MCF 10A (cell line): Measurements from ENCODE around the gene OR2A12. TPM values are rescaled to one million over a fixed set of nuclear protein-coding genes. Genes with fewer than 3 reads are reported as not detected.

Experiments used
- Bru-seq: library from RNA; stranded (reverse); fragments of 400-500 nt; gene quantifications from one replicate; lab custom pipeline; 2021; lab: Mats Ljungman, UMichigan
- BruChase-seq, 2 experiments: library from RNA; stranded (reverse); fragments of 400-500 nt; gene quantifications; one replicate each; lab custom pipeline; 2021; lab: Mats Ljungman, UMichigan
- BruUV-seq: library from RNA; stranded (reverse); fragments of 400-500 nt; replicated peaks from 2 replicates; lab custom pipeline; 2021; lab: Mats Ljungman, UMichigan
- CTCF ChIA-PET: fragments of 300-600 bp; sonication (Branson Sonifier 250); formaldehyde crosslinking; extraction: SDS; loops from one replicate; lab custom pipeline; 2021; ENCODE audit warnings: antibody characterized with exemption, inconsistent platforms; lab: Yijun Ruan, JAX
- POLR2A ChIA-PET: fragments of 300-600, 350-650 bp; sonication (Branson Sonifier 250); formaldehyde crosslinking; extraction: SDS; loops from one replicate; lab custom pipeline; 2020; ENCODE audit warnings: antibody characterized with exemption, inconsistent platforms; lab: Yijun Ruan, JAX
- DNase-seq: peaks from one replicate; pipeline ENCODE4 v3.0.0-alpha.2; 2018; ENCODE audit not compliant: unreplicated experiment
- H3K27ac Mint-ChIP-seq: one replicate; pipeline ENCODE4 v1.8.0; 2022; ENCODE audit warnings: mild to moderate bottlenecking, low read depth, mixed read lengths; ENCODE audit not compliant: unreplicated experiment
- H3K27me3 Mint-ChIP-seq: one replicate; pipeline ENCODE4 v1.8.0; 2022; ENCODE audit warnings: mixed read lengths; ENCODE audit not compliant: insufficient read depth, unreplicated experiment
- H3K36me3 Mint-ChIP-seq: one replicate; pipeline ENCODE4 v1.8.0; 2022; ENCODE audit warnings: mild to moderate bottlenecking, moderate library complexity, mixed read lengths; ENCODE audit not compliant: insufficient read depth, unreplicated experiment
- H3K4me1 Mint-ChIP-seq: one replicate; pipeline ENCODE4 v1.8.0; 2022; ENCODE audit warnings: mixed read lengths; ENCODE audit not compliant: insufficient read depth, unreplicated experiment
- H3K4me3 Mint-ChIP-seq: one replicate; pipeline ENCODE4 v1.8.0; 2022; ENCODE audit warnings: mild to moderate bottlenecking, moderate library complexity, mixed read lengths; ENCODE audit not compliant: unreplicated experiment
- H3K9me3 Mint-ChIP-seq: one replicate; pipeline ENCODE4 v1.8.0; 2022; ENCODE audit warnings: mixed read lengths; ENCODE audit not compliant: unreplicated experiment
- CTCF ChIP-seq: fragments of 200-600 bp; IDR thresholded peaks from one replicate; pipeline ENCODE4 v1.8.0; 2022; ENCODE audit warnings: antibody characterized with exemption, mild to moderate bottlenecking; ENCODE audit not compliant: unreplicated experiment
- intact Hi-C: fragments of 100-400 bp; cut with micrococcal nuclease; formaldehyde crosslinking; loops from 2 replicates; pipeline ENCODE4 v1.14.1; 2022
- long read RNA-seq: library from polyadenylated mRNA; stranded (forward); transcript quantifications from one replicate; pipeline ENCODE4 v2.0.0, GENCODE V29; 2022
- total RNA-seq: library from RNA; stranded (reverse); gene quantifications from 2 replicates; pipeline ENCODE4 v1.2.3, GENCODE V29; 2022

The OR2A12 gene, protein sequence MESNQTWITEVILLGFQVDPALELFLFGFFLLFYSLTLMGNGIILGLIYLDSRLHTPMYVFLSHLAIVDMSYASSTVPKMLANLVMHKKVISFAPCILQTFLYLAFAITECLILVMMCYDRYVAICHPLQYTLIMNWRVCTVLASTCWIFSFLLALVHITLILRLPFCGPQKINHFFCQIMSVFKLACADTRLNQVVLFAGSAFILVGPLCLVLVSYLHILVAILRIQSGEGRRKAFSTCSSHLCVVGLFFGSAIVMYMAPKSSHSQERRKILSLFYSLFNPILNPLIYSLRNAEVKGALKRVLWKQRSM
- total RNA-seq: not detected in 2 replicates
- not detected for Bru-seq, nascent RNA
- BruChase-seq, experiment 1, labeled RNA remaining after a 6-hour chase: not detected
- not detected for BruChase-seq, experiment 2, labeled RNA remaining after a 2-hour chase
- long read RNA-seq: 0 reads

DNA sequence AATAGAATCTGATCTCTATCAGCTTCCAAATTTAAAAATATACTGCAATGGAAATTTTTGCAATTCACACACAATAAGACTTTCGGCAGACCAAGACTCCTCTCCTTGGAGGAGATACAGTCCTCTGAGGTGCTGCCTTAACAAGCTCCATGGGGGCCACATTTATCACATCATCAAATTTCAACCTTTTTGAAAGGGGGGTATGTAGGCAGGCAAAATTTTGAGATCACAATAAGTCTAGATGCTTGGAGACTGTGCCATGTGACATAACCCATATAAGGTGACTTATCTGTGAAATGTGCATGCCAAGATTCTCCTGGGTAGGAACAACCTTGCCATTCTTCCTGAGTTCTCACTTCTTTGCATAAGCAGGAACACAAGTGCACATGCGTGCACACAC, at the start of gene OR2A12:
TSS of gene OR2A12 (plus strand) at position 301 of the 400 bp plus-strand sequence. CDS start 8,830 bp downstream, outside the sequence.
- no TSS peak for BruUV-seq

GRCh38 chr7:144036302-144036885, 49.7 kb upstream of the OR2A12 start:
- CTCF ChIA-PET: interaction anchor here (1.0 to 1.4 kb wide), 2 partner anchors 9 to 10 kb away, joined by 3 read pairs; no protein-coding TSS in a partner anchor
- no peaks in the 10 kb centered on the region for H3K4me1 Mint-ChIP-seq

More for the DNA sequence above, at the start of gene OR2A12:
- no peak for TF ChIP-seq CTCF
- Mint-ChIP-seq H3K4me3 (no peak within 1 kb of the TSS), H3K27me3 (no peaks in the 10 kb centered on the region), H3K9me3 (no peaks in the 10 kb centered on the region), H3K27ac (no peak within 1 kb of the TSS), H3K36me3 (no peaks in the 10 kb centered on the region), H3K4me1 (no peaks in the 10 kb centered on the region)
- CTCF ChIA-PET: no interaction called here
- intact Hi-C loops: no loop called here
- POLR2A ChIA-PET: no interaction called here
- no peak for DNase-seq

GRCh38 chr7:144037414-144038035, 48.6 kb upstream of the OR2A12 start:
- no peak for TF ChIP-seq CTCF
- H3K27ac Mint-ChIP-seq: no peak overlapping the region
- H3K9me3 Mint-ChIP-seq: no peaks in the 10 kb centered on the region
- no peaks in the 10 kb centered on the region for H3K36me3 Mint-ChIP-seq
- no peaks in the 10 kb centered on the region for H3K4me1 Mint-ChIP-seq
- no peak for DNase-seq
- no peak overlapping the region for H3K4me3 Mint-ChIP-seq
- ChIA-PET POLR2A (no interaction called here), CTCF (interaction anchor here (0.7 to 1.5 kb wide), 4 partner anchors 10 to 25 kb away, joined by 3 to 5 read pairs (median 4); no protein-coding TSS in a partner anchor)
- BruUV-seq: no TSS peak
- H3K27me3 Mint-ChIP-seq: peaks cover 23% of the 10 kb centered on the region
- intact Hi-C loops: no loop called here

More at GRCh38 chr7:144036302-144036885, 49.7 kb upstream of the OR2A12 start:
- intact Hi-C loops: no loop called here
- POLR2A ChIA-PET: no interaction called here
- H3K9me3 Mint-ChIP-seq: no peaks in the 10 kb centered on the region
- H3K4me3 Mint-ChIP-seq: no peak overlapping the region
- BruUV-seq: no TSS peak
- DNase-seq: no peak
- no peaks in the 10 kb centered on the region for H3K36me3 Mint-ChIP-seq
- no peak overlapping the region for H3K27ac Mint-ChIP-seq
- H3K27me3 Mint-ChIP-seq: peaks cover 30% of the 10 kb centered on the region
- no peak for TF ChIP-seq CTCF

- Mint-ChIP-seq H3K4me3 (no peak overlapping the region), H3K27me3 (peaks cover 23% of the 10 kb centered on the region), H3K36me3 (no peaks in the 10 kb centered on the region), H3K27ac (no peak overlapping the region), H3K4me1 (no peaks in the 10 kb centered on the region), H3K9me3 (no peaks in the 10 kb centered on the region)
- POLR2A ChIA-PET: no interaction called here
- CTCF ChIA-PET: no interaction called here
- TF ChIP-seq CTCF: no peak
- no peak for DNase-seq
- intact Hi-C loops: no loop called here
- BruUV-seq: no TSS peak
These were observed 47.2 kb upstream of the OR2A12 start for GRCh38 chr7:144038887-144039286.
